ENCODE data around the gene SORCS3. TPM values are rescaled to one million over a fixed set of nuclear protein-coding genes. Genes with fewer than 3 reads are reported as not detected.

The SORCS3 gene
- total RNA-seq, 1 experiment from 2014 or later, result 0.04 TPM

- Histone ChIP-seq H3K9ac (ENCODE audit: extremely low read depth, insufficient read length, low read length) (no peak overlapping the region), H3K4ac (ENCODE audit: low read depth, low read length) (no peak overlapping the region), H2BK5ac (ENCODE audit: insufficient read length, low read length) (no peak overlapping the region), H4K20me1 (ENCODE audit: control insufficient read depth, insufficient read depth, insufficient read length) (no peaks in the 10 kb centered on the region), H3T11ph (ENCODE audit: low read length) (no peak overlapping the region), H4K8ac (replicated peaks; ENCODE audit: insufficient read length, low read depth, low read length) (no peak overlapping the region), H2BK120ac (ENCODE audit: low read depth, low read length, poor library complexity, severe bottlenecking) (no peak overlapping the region), H3K27ac (ENCODE audit: insufficient read length, low read depth, low read length) (no peak overlapping the region), H3K14ac (ENCODE audit: insufficient read depth, low read length) (no peak overlapping the region), H2BK12ac (ENCODE audit: insufficient read length, low read depth, low read length) (no peak overlapping the region), H2BK20ac (ENCODE audit: low read depth, low read length, poor library complexity, severe bottlenecking) (no peak overlapping the region), H3K79me2 (ENCODE audit: insufficient read depth, low read length) (no peaks in the 10 kb centered on the region), H2BK15ac (ENCODE audit: low read depth, low read length) (no peak overlapping the region), H4K5ac (ENCODE audit: insufficient read length, low read depth, low read length) (no peak overlapping the region), H4K91ac (ENCODE audit: insufficient read length, low read depth, low read length) (no peak overlapping the region), H3K18ac (ENCODE audit: insufficient read length, low read depth, low read length) (no peak overlapping the region), H3K23me2 (ENCODE audit: insufficient read length, low read depth, low read length, poor library complexity, severe bottlenecking) (no peaks in the 10 kb centered on the region), H3K56ac (ENCODE audit: insufficient read length, low read depth, low read length) (no peak overlapping the region), H3K4me1 (ENCODE audit: insufficient read depth, low read length) (peaks cover 8% of the 10 kb centered on the region; the same call in 1 of the 2 replicates), H3K27me3 (ENCODE audit: insufficient read depth, low read length) (no peaks in the 10 kb centered on the region), H3K4me2 (ENCODE audit: insufficient read depth, insufficient read length, low read length) (no peak overlapping the region), H3K79me1 (ENCODE audit: insufficient read depth, low read depth, low read length, poor library complexity, severe bottlenecking) (no peaks in the 10 kb centered on the region), H2AK5ac (ENCODE audit: insufficient read length, low read length) (no peak overlapping the region), H2AFZ (ENCODE audit: low read length) (no peak overlapping the region), H3K9me3 (ENCODE audit: control insufficient read depth, low read depth, low read length) (no peaks in the 10 kb centered on the region), H3K23ac (ENCODE audit: insufficient read length, low read depth, low read length) (no peak overlapping the region)
- H3K9me3 Mint-ChIP-seq, result peaks cover 3 to 11% of the 10 kb centered on the region in 2 experiments; a peak in 3 of 5 replicates
- TF ChIP-seq CTCF (conservative IDR thresholded peaks at IDR 0.05), result no peak
- H3K4me1 Mint-ChIP-seq, result peaks cover 17 to 25% of the 10 kb centered on the region in 2 experiments
- DNase-seq, result no peak
- no peaks in the 10 kb centered on the region for H3K36me3 Mint-ChIP-seq (ENCODE audit: insufficient read depth in 1 of 3, low read depth in 3 of 3)
- no peak overlapping the region for H3K27ac Mint-ChIP-seq
- no peaks in the 10 kb centered on the region for H3K27me3 Mint-ChIP-seq (ENCODE audit: low read depth)
- H3K4me3 Mint-ChIP-seq, result no peak overlapping the region
These were observed 348.8 kb downstream of the SORCS3 start for GRCh38 chr10:104989880-104990279.

Measured in H9 (cell line).